DOHH2 (cell line): Measurements from ENCODE around the gene PCDHB6.
A peak's percentile ranks its signal among the peaks of the same experiment; 100 is the strongest.
"Not testable (repeated sequence)": the region's sequence is repeated elsewhere in the genome, so short reads cannot be mapped to it uniquely, and the experiment has no call there.

ENCODE experiments used
- H3F3A ChIP-seq: fragments of 200-600 bp; sonication (generic), shearing (Covaris generic); 2 replicates; pipeline ENCODE4 v1.6.0; 2016; ENCODE audit warnings: antibody characterized with exemption, mild to moderate bottlenecking; ENCODE audit not compliant: control insufficient read depth, insufficient read depth
- H3K27ac ChIP-seq: fragments of 200-600 bp; sonication (generic); 2 replicates; pipeline ENCODE4 v1.5.1; 2014; ENCODE audit warnings: low read depth, mild to moderate bottlenecking, low read length, moderate library complexity
- H3K27me3 ChIP-seq: fragments of 200-600 bp; sonication (generic); 2 replicates; pipeline ENCODE4 v1.6.1; 2014; ENCODE audit warnings: mild to moderate bottlenecking, low read length, mixed read lengths; ENCODE audit not compliant: control insufficient read depth
- H3K36me3 ChIP-seq: fragments of 200-600 bp; sonication (generic); 2 replicates; pipeline ENCODE4 v1.6.1; 2014; ENCODE audit warnings: mild to moderate bottlenecking, low read length, moderate library complexity, mixed read lengths; ENCODE audit not compliant: control insufficient read depth
- H3K4me1 ChIP-seq: fragments of 200-600 bp; sonication (generic); 2 replicates; pipeline ENCODE4 v1.6.1; 2014; ENCODE audit warnings: mild to moderate bottlenecking, low read length, mixed read lengths; ENCODE audit not compliant: control insufficient read depth
- H3K4me2 ChIP-seq: fragments of 200-600 bp; sonication (generic); 2 replicates; pipeline ENCODE4 v1.6.0; 2014; ENCODE audit warnings: mild to moderate bottlenecking, low read length, moderate library complexity
- H3K4me3 ChIP-seq: fragments of 200-600 bp; sonication (generic); 2 replicates; pipeline ENCODE4 v1.5.1; 2014; ENCODE audit warnings: mild to moderate bottlenecking, low read length, mixed read lengths
- H3K79me2 ChIP-seq: fragments of 200-600 bp; sonication (generic); 2 replicates; pipeline ENCODE4 v1.6.1; 2014; ENCODE audit warnings: mild to moderate bottlenecking, low read length, mixed read lengths; ENCODE audit not compliant: control insufficient read depth
- H3K9me2 ChIP-seq: fragments of 200-600 bp; sonication (generic); replicated peaks from 2 replicates; pipeline ENCODE4 v1.6.1; 2014; ENCODE audit warnings: mild to moderate bottlenecking, low read length, mixed read lengths; ENCODE audit not compliant: control insufficient read depth
- H3K9me3 ChIP-seq: fragments of 200-600 bp; sonication (generic); 2 replicates; pipeline ENCODE4 v1.6.1; 2014; ENCODE audit warnings: antibody characterized with exemption, low read length, mixed read lengths; ENCODE audit not compliant: control insufficient read depth, insufficient read depth
- H4K20me1 ChIP-seq: fragments of 200-600 bp; sonication (generic); 2 replicates; pipeline ENCODE4 v1.6.0; 2014; ENCODE audit warnings: low read depth, mild to moderate bottlenecking, antibody characterized with exemption, low read length, moderate library complexity; ENCODE audit not compliant: control insufficient read depth, insufficient read depth
- EZH2phosphoT487 ChIP-seq: fragments of 200-600 bp; sonication (generic); IDR thresholded peaks from 2 replicates; pipeline ENCODE4 v1.6.1; 2017; ENCODE audit warnings: borderline replicate concordance, mild to moderate bottlenecking, antibody characterized with exemption, low read length, moderate library complexity, mixed read lengths
- TF ChIP-seq, protein P1 (sequence below): fragments of 200-600 bp; sonication (generic); IDR thresholded peaks from one replicate; pipeline ENCODE4 v1.5.1; 2014; ENCODE audit warnings: antibody characterized with exemption, mild to moderate bottlenecking, low read depth, low read length; ENCODE audit not compliant: poor library complexity, severe bottlenecking

The PCDHB6 gene

DNA sequence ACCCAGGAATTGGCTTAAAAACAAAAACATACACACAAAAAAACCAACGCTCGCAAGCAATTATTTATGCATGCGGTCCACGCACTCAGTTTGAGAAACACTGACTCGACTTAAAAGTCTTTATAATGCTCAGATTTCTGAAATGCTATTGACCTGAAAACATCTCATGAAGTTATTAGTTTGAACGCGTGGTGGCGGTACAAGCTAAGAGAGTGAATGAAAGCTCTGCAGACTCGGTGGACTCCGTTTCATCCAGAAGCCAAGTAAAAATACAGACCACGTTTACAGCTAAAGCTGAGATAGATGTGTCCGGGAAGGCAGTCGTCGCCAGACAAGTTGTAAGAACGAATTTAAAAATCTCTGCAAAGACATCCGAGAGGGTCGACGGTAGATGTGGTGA lies at the start of gene PCDHB6:
Gene PCDHB6 (plus strand): TSS at position 246 of the 400 bp plus-strand sequence. CDS start 201 bp downstream, outside the sequence.
- Histone ChIP-seq H4K20me1 (no peaks in the 10 kb centered on the region), H3K9me2 (no peaks in the 10 kb centered on the region), H3K4me1 (no peaks in the 10 kb centered on the region), H3K9me3 (no peaks in the 10 kb centered on the region), H3K4me2 (no peak within 1 kb of the TSS), H3K27ac (no peak within 1 kb of the TSS), H3K36me3 (no peaks in the 10 kb centered on the region), H3F3A (no peaks in the 10 kb centered on the region), H3K4me3 (no peak within 1 kb of the TSS), H3K79me2 (no peaks in the 10 kb centered on the region), H3K27me3 (no peaks in the 10 kb centered on the region)
- TF ChIP-seq EZH2phosphoT487: no peak
- TF ChIP-seq, protein P1, sequence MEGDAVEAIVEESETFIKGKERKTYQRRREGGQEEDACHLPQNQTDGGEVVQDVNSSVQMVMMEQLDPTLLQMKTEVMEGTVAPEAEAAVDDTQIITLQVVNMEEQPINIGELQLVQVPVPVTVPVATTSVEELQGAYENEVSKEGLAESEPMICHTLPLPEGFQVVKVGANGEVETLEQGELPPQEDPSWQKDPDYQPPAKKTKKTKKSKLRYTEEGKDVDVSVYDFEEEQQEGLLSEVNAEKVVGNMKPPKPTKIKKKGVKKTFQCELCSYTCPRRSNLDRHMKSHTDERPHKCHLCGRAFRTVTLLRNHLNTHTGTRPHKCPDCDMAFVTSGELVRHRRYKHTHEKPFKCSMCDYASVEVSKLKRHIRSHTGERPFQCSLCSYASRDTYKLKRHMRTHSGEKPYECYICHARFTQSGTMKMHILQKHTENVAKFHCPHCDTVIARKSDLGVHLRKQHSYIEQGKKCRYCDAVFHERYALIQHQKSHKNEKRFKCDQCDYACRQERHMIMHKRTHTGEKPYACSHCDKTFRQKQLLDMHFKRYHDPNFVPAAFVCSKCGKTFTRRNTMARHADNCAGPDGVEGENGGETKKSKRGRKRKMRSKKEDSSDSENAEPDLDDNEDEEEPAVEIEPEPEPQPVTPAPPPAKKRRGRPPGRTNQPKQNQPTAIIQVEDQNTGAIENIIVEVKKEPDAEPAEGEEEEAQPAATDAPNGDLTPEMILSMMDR: peak; percentile 44

DNA sequence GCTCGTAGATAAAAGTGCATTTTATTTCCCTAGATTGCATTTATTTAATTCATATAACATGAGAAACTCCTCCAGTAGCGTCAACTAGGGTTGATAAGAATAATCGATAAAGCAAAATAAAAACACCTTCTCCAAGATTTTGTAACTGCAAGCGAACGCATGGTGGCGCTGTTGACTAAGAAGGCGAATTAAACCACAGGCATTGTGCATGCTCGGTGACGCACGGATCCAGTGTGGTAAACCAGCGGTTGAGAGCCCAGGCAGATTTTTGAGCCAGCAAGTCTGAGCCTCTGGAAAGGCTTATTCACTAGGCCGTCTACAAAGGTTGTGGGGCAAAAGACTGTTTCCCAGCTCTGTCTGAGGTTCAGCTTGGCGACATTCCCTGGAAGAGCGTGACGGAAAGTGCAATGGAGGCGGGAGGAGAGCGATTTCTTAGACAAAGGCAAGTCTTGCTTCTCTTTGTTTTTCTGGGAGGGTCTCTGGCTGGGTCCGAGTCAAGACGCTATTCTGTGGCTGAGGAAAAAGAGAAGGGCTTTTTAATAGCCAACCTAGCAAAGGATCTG lies 49.5 kb upstream of the PCDHB6 start, which contains the start of gene PCDHB3:
Gene PCDHB3 (plus strand): TSS at position 231 of the 563 bp plus-strand sequence. CDS start 177 bp downstream, at position 408.
- Histone ChIP-seq H3K9me2 (no peaks in the 10 kb centered on the region), H3K36me3 (no peaks in the 10 kb centered on the region), H3K4me3 (no peak within 1 kb of the TSS), H3K27me3 (no peaks in the 10 kb centered on the region), H3K4me2 (no peak within 1 kb of the TSS), H4K20me1 (no peaks in the 10 kb centered on the region), H3K27ac (no peak within 1 kb of the TSS), H3K4me1 (no peaks in the 10 kb centered on the region), H3K79me2 (no peaks in the 10 kb centered on the region), H3K9me3 (no peaks in the 10 kb centered on the region), H3F3A (no peaks in the 10 kb centered on the region)
- TF ChIP-seq, protein P1: peak; percentile 80
- TF ChIP-seq EZH2phosphoT487: no peak

DNA sequence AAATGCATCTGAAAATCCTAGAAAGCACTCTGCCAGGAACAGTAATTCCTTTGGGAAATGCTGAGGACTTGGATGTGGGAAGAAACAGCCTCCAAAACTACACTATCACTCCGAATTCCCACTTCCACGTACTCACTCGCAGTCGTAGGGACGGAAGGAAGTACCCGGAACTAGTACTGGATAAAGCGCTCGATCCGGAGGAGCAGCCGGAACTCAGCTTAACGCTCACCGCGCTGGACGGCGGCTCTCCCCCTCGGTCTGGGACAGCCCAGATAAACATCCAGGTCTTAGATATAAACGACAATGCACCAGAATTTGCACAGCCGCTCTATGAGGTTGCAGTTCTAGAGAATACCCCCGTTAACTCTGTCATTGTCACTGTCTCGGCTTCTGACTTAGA lies 48.8 kb upstream of the PCDHB6 start:
- Histone ChIP-seq H3K79me2 (no peaks in the 10 kb centered on the region), H3K9me3 (no peaks in the 10 kb centered on the region), H3K36me3 (no peaks in the 10 kb centered on the region), H3K4me2 (no peak overlapping the region), H3K27me3 (no peaks in the 10 kb centered on the region), H3F3A (no peaks in the 10 kb centered on the region), H3K4me1 (no peaks in the 10 kb centered on the region), H4K20me1 (no peaks in the 10 kb centered on the region), H3K9me2 (no peaks in the 10 kb centered on the region), H3K27ac (no peak overlapping the region), H3K4me3 (no peak overlapping the region)
- TF ChIP-seq, protein P1: no peak
- TF ChIP-seq EZH2phosphoT487: no peak

DNA sequence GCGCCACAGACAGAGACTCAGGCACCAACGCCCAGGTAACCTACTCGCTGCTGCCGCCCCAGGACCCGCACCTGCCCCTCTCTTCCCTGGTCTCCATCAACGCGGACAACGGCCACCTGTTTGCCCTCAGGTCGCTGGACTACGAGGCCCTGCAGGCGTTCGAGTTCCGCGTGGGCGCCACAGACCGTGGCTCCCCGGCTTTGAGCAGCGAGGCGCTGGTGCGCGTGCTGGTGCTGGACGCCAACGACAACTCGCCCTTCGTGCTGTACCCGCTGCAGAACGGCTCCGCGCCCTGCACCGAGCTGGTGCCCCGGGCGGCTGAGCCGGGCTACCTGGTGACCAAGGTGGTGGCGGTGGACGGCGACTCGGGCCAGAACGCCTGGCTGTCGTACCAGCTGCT lies 47.8 kb upstream of the PCDHB6 start:
- not testable (repeated sequence) for H3K27me3 ChIP-seq, H3K36me3 ChIP-seq, H3K9me3 ChIP-seq, H3K9me2 ChIP-seq, H4K20me1 ChIP-seq, H3K4me3 ChIP-seq, H3F3A ChIP-seq, H3K27ac ChIP-seq, H3K4me1 ChIP-seq, H3K79me2 ChIP-seq, H3K4me2 ChIP-seq

DNA sequence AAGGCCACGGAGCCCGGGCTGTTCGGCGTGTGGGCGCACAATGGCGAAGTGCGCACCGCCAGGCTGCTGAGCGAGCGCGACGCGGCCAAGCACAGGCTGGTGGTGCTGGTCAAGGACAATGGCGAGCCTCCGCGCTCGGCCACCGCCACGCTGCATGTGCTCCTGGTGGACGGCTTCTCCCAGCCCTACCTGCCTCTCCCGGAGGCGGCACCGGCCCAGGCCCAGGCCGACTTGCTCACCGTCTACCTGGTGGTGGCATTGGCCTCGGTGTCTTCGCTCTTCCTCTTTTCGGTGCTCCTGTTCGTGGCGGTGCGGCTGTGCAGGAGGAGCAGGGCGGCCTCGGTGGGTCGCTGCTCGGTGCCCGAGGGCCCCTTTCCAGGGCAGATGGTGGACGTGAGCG lies 47.4 kb upstream of the PCDHB6 start:
- H3K4me2 ChIP-seq, H4K20me1 ChIP-seq, H3F3A ChIP-seq, H3K4me1 ChIP-seq, H3K9me3 ChIP-seq, H3K4me3 ChIP-seq, H3K27me3 ChIP-seq, H3K9me2 ChIP-seq, H3K79me2 ChIP-seq, H3K27ac ChIP-seq, H3K36me3 ChIP-seq: not testable (repeated sequence)
